GM10266 (cell line): Measurements from ENCODE around the gene TMEM238.

ENCODE experiments used
- DNase-seq: peaks from one replicate; pipeline ENCODE4 v3.0.0; 2012; ENCODE audit errors: extremely low spot score
- TF ChIP-seq, protein P1 (sequence below): IDR thresholded peaks from 2 replicates; pipeline ENCODE4 v1.5.1; 2012; ENCODE audit warnings: mild to moderate bottlenecking, low read depth; ENCODE audit not compliant: control insufficient read depth, insufficient read depth; ENCODE audit errors: missing control alignments

Gene TMEM238

DNA sequence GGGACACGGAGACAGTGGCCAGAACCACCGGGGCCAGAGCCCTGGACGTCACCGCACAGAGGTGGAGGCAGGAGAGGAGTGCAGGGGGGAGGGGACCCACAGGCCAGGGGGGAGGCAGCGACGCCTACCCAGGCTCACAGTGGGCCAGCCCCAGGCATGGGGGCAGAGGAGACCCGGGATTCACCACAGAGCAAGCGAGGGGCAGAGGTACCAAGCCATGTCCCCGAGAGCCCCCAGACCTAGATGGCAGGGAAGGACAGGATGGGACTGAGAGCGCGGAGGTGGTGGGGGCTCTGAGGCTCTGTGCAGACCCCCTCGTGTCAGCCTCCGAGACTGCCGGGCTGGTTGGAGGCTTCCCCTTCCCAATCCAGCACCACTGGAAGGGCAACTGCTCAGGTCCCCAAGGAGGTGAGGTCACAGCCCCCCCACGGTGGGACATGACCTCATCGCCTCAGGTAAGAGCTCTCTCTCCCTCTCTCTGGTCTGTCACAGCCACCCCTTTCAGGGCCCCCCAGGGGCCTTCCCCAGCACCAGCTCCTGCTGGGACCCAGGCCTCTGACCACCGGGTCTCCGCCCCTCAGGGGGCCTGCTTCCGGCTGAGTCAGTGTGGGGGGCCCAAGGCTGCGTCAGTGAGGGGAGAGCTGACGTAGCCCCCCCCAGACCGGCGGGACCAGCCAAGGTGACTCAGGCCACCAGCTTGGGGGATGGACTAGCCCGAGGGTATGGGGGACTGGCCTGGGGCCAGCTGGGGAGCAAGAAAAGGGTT is 11.6 kb downstream of the TMEM238 start:
- TF ChIP-seq, protein P1, sequence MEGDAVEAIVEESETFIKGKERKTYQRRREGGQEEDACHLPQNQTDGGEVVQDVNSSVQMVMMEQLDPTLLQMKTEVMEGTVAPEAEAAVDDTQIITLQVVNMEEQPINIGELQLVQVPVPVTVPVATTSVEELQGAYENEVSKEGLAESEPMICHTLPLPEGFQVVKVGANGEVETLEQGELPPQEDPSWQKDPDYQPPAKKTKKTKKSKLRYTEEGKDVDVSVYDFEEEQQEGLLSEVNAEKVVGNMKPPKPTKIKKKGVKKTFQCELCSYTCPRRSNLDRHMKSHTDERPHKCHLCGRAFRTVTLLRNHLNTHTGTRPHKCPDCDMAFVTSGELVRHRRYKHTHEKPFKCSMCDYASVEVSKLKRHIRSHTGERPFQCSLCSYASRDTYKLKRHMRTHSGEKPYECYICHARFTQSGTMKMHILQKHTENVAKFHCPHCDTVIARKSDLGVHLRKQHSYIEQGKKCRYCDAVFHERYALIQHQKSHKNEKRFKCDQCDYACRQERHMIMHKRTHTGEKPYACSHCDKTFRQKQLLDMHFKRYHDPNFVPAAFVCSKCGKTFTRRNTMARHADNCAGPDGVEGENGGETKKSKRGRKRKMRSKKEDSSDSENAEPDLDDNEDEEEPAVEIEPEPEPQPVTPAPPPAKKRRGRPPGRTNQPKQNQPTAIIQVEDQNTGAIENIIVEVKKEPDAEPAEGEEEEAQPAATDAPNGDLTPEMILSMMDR: no peak
- peak; percentile 34 for DNase-seq

GRCh38 chr19:55370305-55370988 is 13.6 kb downstream of the TMEM238 start, which contains the start of gene IL11:
TSS of gene IL11 (minus strand) at chr19:55370463. CDS start at chr19:55370310, 153 bp downstream.
- TF ChIP-seq, protein P1: no peak
- no peak for DNase-seq

DNA sequence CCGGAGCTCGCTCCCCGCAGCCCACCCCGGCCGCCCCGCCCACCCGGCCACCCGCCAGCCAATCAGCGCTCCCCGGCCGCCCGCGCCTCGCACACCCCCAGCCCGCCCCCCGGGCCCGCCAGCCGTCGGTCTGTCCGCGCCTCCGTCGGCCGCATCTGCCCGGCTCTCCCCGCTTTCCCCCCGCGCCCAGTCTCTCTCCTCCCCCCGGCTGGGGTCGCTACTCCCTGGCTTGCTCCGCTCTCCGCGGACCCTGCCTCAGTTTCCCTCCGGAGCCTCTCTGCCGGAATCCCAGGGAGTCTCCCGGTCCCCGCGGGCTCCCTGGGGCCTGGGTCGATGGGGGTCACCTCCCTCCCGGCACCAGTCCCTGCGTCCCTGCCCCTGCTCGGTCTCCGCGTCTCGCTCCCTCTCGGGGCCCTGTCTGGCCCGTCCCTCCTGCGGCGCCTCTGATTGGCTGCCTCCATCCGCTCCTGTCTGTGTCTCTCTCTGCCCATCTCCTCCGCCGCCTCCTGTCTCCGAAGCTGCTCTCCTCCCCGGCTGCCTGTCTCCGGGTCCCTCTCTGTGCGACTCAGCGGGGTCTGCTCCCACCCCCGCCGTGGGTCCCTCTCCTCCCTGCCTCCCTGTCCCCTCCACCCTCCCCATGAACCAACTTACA is 14.3 kb downstream of the TMEM238 start:
- TF ChIP-seq, protein P1: no peak
- peak; percentile 78 for DNase-seq

GRCh38 chr19:55368701-55369563 is 15.2 kb downstream of the TMEM238 start:
- TF ChIP-seq, protein P1: no peak
- DNase-seq: peak; percentile 76

GRCh38 chr19:55368106-55368505 is 16.0 kb downstream of the TMEM238 start:
- TF ChIP-seq, protein P1: no peak
- no peak for DNase-seq

GRCh38 chr19:55366790-55367189 is 17.3 kb downstream of the TMEM238 start:
- no peak for DNase-seq
- TF ChIP-seq, protein P1: no peak
